GM12878 (cell line): ENCODE results near the gene CDH4. TPM values are rescaled to one million over a fixed set of nuclear protein-coding genes. Genes with fewer than 3 reads are reported as not detected.

ENCODE experiments used
- ATAC-seq: fragments of 200-7000 bp; cut with Tn5 transposase; 3 replicates; pipeline ENCODE4 v1.9.1; 2020; ENCODE audit warnings: mild to moderate bottlenecking, moderate library complexity
- BruUV-seq: library from RNA; stranded (reverse); fragments of 400-500 nt; replicated peaks from 2 replicates; lab custom pipeline; 2021; lab: Mats Ljungman, UMichigan
- CTCF ChIA-PET: fragments of 300-600 bp; sonication (Branson Sonifier 250); formaldehyde crosslinking; extraction: SDS; loops from one replicate; lab custom pipeline; 2021; ENCODE audit warnings: inconsistent platforms; lab: Yijun Ruan, JAX
- POLR2A ChIA-PET: fragments of 350-600 bp; formaldehyde crosslinking; extraction: SDS; loops from one replicate; lab custom pipeline; 2021; ENCODE audit warnings: inconsistent platforms; lab: Charles Lee
- RAD21 ChIA-PET: fragments of 300-600 bp; sonication (Branson Sonifier 250); formaldehyde crosslinking; loops from one replicate; lab custom pipeline; 2023; ENCODE audit warnings: antibody characterized with exemption; ENCODE audit not compliant: unreplicated experiment; lab: Charles Lee
- SMC1A ChIA-PET: fragments of 300-600 bp; sonication (Branson Sonifier 250); formaldehyde crosslinking; loops from one replicate; lab custom pipeline; 2023; ENCODE audit not compliant: unreplicated experiment, uncharacterized antibody; lab: Charles Lee
- DNase-seq: peaks from one replicate; pipeline ENCODE4 v3.0.0-alpha.2; 2011; ENCODE audit warnings: low read depth, low spot score
- FAIRE-seq: peaks from 3 replicates; lab custom pipeline; 2011; peaks lifted over from hg19 to GRCh38; lab: Jason Lieb, UNC
- H2AFZ ChIP-seq: 2 replicates; pipeline ENCODE4 v1.6.0; 2011; ENCODE audit warnings: low read depth, low read length, control low read depth; ENCODE audit not compliant: control insufficient read depth
- H3K27ac ChIP-seq: 2 replicates; pipeline ENCODE4 v1.5.1; 2011; ENCODE audit warnings: control low read depth; ENCODE audit not compliant: control insufficient read depth, insufficient read depth
- H3K27me3 ChIP-seq, 2 experiments: replicated peaks in 1 of 2; 2 replicates each; pipeline versions ENCODE4 v1.6.0 to v1.6.1; 2011; ENCODE audit warnings: low read length in 1 of 2; ENCODE audit not compliant: control insufficient read depth in 2 of 2, insufficient read depth in 2 of 2
- H3K36me3 ChIP-seq, 2 experiments: 2 replicates each; pipeline ENCODE4 v1.5.1; 2011; ENCODE audit warnings: low read length in 1 of 2; ENCODE audit not compliant: control insufficient read depth in 2 of 2, insufficient read depth in 2 of 2
- H3K4me1 ChIP-seq: 2 replicates; pipeline ENCODE4 v1.6.1; 2011; ENCODE audit warnings: mild to moderate bottlenecking, low read length, moderate library complexity, mixed read lengths; ENCODE audit not compliant: control insufficient read depth, insufficient read depth
- H3K4me2 ChIP-seq: 2 replicates; pipeline ENCODE4 v1.6.0; 2011; ENCODE audit warnings: control low read depth; ENCODE audit not compliant: control insufficient read depth, insufficient read depth
- H3K4me3 ChIP-seq: fragments of 200-600 bp; sonication (generic); 2 replicates; pipeline ENCODE4 v1.5.1; 2016
- H3K79me2 ChIP-seq: 2 replicates; pipeline ENCODE4 v1.6.0; 2011; ENCODE audit warnings: low read length; ENCODE audit not compliant: control insufficient read depth, insufficient read depth
- H3K9ac ChIP-seq: 2 replicates; pipeline ENCODE4 v1.8.0; 2011; ENCODE audit warnings: low read length, control low read depth, mixed read lengths; ENCODE audit not compliant: control insufficient read depth, insufficient read depth
- H3K9me3 ChIP-seq: replicated peaks from 3 replicates; pipeline ENCODE4 v1.5.1; 2011; ENCODE audit warnings: mild to moderate bottlenecking, low read length; ENCODE audit not compliant: control insufficient read depth, insufficient read depth
- H4K20me1 ChIP-seq: 2 replicates; pipeline ENCODE4 v1.6.0; 2011; ENCODE audit not compliant: control insufficient read depth, insufficient read depth
- CHD2 ChIP-seq: IDR thresholded peaks from 2 replicates; pipeline ENCODE4 v1.6.1; 2011; ENCODE audit warnings: low read depth, low read length, improper control_type of control experiment, borderline replicate concordance
- FOS ChIP-seq: IDR thresholded peaks from 3 replicates; pipeline ENCODE4 v1.6.1; 2011; ENCODE audit warnings: borderline replicate concordance; ENCODE audit not compliant: insufficient read length; ENCODE audit errors: extremely low read depth
- IRF4 ChIP-seq: IDR thresholded peaks from 2 replicates; pipeline ENCODE4 v1.6.1; 2011; ENCODE audit warnings: low read depth, low read length
- RB1 ChIP-seq: fragments of 450-650 bp; formaldehyde crosslinking; IDR thresholded peaks from 2 replicates; pipeline ENCODE4 v1.6.1; 2017; ENCODE audit warnings: mild to moderate bottlenecking, borderline replicate concordance
- RBBP5 ChIP-seq: fragments of 200-600 bp; sonication (generic); conservative IDR thresholded peaks from 2 replicates; pipeline ENCODE4 v1.6.1; 2016
- RUNX3 ChIP-seq: IDR thresholded peaks from 2 replicates; pipeline ENCODE4 v1.6.1; 2012; ENCODE audit warnings: low read length, inconsistent platforms
- SP1 ChIP-seq: IDR thresholded peaks from one replicate; pipeline ENCODE4 v1.6.1; 2011; ENCODE audit warnings: low read depth, low read length
- SREBF1 ChIP-seq: IDR thresholded peaks from 2 replicates; pipeline ENCODE4 v1.6.1; 2012; ENCODE audit warnings: mild to moderate bottlenecking, low read length
- ZSCAN29 ChIP-seq: fragments of 450-650 bp; IDR thresholded peaks from 2 replicates; pipeline ENCODE4 v1.6.1; 2017; ENCODE audit warnings: mild to moderate bottlenecking, moderate library complexity
- ZZZ3 ChIP-seq: IDR thresholded peaks from 2 replicates; pipeline ENCODE4 v1.6.1; 2011; ENCODE audit warnings: low read depth; ENCODE audit not compliant: control insufficient read depth, insufficient read length
- WGBS: methylation state at CpG from one replicate; pipeline ENCODE4 v1.1.6; 2016; ENCODE audit warnings: low lambda C conversion rate; ENCODE audit not compliant: insufficient replicate concordance, insufficient coverage; ENCODE audit errors: missing lambda C conversion rate; 5-methylcytosine and 5-hydroxymethylcytosine counted together
- in situ Hi-C: fragments of 300-500 bp; cut with MboI; formaldehyde crosslinking; loops from 9 replicates; pipeline ENCODE4 v1.14.3; 2018; ENCODE audit warnings: mixed read lengths
- intact Hi-C: fragments of 100-400 bp; cut with micrococcal nuclease; formaldehyde crosslinking; loops from one replicate; pipeline ENCODE4 v1.14.2; 2022; ENCODE audit not compliant: unreplicated experiment
- polyA plus RNA-seq, 11 experiments: library from polyadenylated mRNA; depleted of rRNA in 4 of 11; unstranded in 6 of 11; stranded (reverse) in 5 of 11; fragments of >200 nt; fragmentation: Nextera tagmentation in 4 of 11; fragmentation: Illumina TruSeq in 1 of 11; extraction: Ambion mirVana in 4 of 11; extraction: Trizol in 1 of 11; gene quantifications; 1 replicate in 1 of 11; 2 replicates in 10 of 11; pipeline versions ENCODE4 v1.2.1 to v1.2.3, GENCODE V29; 2011 to 2016; ENCODE audit warnings: inconsistent platforms in 2 of 11, missing spikeins in 2 of 11, low read depth in 1 of 11
- total RNA-seq, 4 experiments: library from RNA; depleted of rRNA in 3 of 4; stranded (reverse); fragments of >200 nt in 3 of 4; fragmentation: Illumina TruSeq in 1 of 4; extraction: Trizol in 1 of 4; gene quantifications; 2 replicates each; pipeline versions ENCODE4 v1.2.1 to v1.2.3, GENCODE V29; 2013 to 2021
- TF ChIP-seq, protein P1 (sequence below): fragments of 450-650 bp; IDR thresholded peaks from 2 replicates; pipeline ENCODE4 v1.6.1; 2017; ENCODE audit warnings: mild to moderate bottlenecking

CDH4 gene
- total and polyA plus RNA-seq, 10 of the 15 experiments (the other 5 are each of a cell fraction or from before 2014, with no cell fraction given) = not detected

GRCh38 chr20:61385296-61385695, 133.2 kb downstream of the CDH4 start:
- H3K27ac ChIP-seq = no peak overlapping the region
- no peaks in the 10 kb centered on the region for H3K36me3 ChIP-seq
- intact Hi-C loops (no loop called here), in situ Hi-C loops (no loop called here)
- H2AFZ ChIP-seq = no peak overlapping the region
- TF ChIP-seq IRF4 = no peak
- TF ChIP-seq RUNX3 = no peak
- TF ChIP-seq SREBF1 = no peak
- no peak for TF ChIP-seq CHD2
- TF ChIP-seq RBBP5 = no peak
- no peak for TF ChIP-seq ZSCAN29
- TF ChIP-seq, protein P1, sequence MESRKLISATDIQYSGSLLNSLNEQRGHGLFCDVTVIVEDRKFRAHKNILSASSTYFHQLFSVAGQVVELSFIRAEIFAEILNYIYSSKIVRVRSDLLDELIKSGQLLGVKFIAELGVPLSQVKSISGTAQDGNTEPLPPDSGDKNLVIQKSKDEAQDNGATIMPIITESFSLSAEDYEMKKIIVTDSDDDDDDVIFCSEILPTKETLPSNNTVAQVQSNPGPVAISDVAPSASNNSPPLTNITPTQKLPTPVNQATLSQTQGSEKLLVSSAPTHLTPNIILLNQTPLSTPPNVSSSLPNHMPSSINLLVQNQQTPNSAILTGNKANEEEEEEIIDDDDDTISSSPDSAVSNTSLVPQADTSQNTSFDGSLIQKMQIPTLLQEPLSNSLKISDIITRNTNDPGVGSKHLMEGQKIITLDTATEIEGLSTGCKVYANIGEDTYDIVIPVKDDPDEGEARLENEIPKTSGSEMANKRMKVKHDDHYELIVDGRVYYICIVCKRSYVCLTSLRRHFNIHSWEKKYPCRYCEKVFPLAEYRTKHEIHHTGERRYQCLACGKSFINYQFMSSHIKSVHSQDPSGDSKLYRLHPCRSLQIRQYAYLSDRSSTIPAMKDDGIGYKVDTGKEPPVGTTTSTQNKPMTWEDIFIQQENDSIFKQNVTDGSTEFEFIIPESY = no peak
- no peak for TF ChIP-seq SP1
- TF ChIP-seq ZZZ3 = no peak
- TF ChIP-seq RB1 = no peak
- no peak for TF ChIP-seq FOS
- no peaks in the 10 kb centered on the region for H3K27me3 ChIP-seq
- no peaks in the 10 kb centered on the region for H4K20me1 ChIP-seq
- ChIA-PET RAD21 (no interaction called here), SMC1A (no interaction called here), CTCF (no interaction called here), POLR2A (no interaction called here)
- ATAC-seq (no peak), FAIRE-seq (no peak), DNase-seq (no peak)
- H3K9me3 ChIP-seq = no peaks in the 10 kb centered on the region; the same call in 2 of the 3 replicates
- H3K9ac ChIP-seq = no peak overlapping the region
- BruUV-seq = no TSS peak
- H3K4me3 ChIP-seq = no peak overlapping the region
- no peaks in the 10 kb centered on the region for H3K79me2 ChIP-seq
- H3K4me1 ChIP-seq = no peaks in the 10 kb centered on the region
- no peak overlapping the region for H3K4me2 ChIP-seq
- 63% methylated on average over 11 of the region's 11 CpGs for WGBS
